Measurements from ENCODE around the gene PRIM2.
A peak's percentile ranks its signal among the peaks of the same experiment; 100 is the strongest.
"Not testable (repeated sequence)": the region's sequence is repeated elsewhere in the genome, so short reads cannot be mapped to it uniquely, and the experiment has no call there.

Gene PRIM2

GRCh38 chr6:57449496-57450066 is 132.2 kb downstream of the PRIM2 start:
- not testable (repeated sequence) for DNase-seq (ENCODE audit: extremely low read depth, low read depth)

GRCh38 chr6:57459781-57460180 is 142.4 kb downstream of the PRIM2 start:
- DNase-seq (ENCODE audit: extremely low read depth, low read depth) = not testable (repeated sequence)

- DNase-seq (ENCODE audit: extremely low read depth, low read depth) = not testable (repeated sequence)
Measured at GRCh38 chr6:57461022-57461421, 143.6 kb downstream of the PRIM2 start.

- DNase-seq (ENCODE audit: extremely low read depth, low read depth) = not testable (repeated sequence)
Measured at GRCh38 chr6:57463809-57464208, 146.4 kb downstream of the PRIM2 start.

GRCh38 chr6:57465968-57466367 is 148.5 kb downstream of the PRIM2 start:
- not testable (repeated sequence) for DNase-seq (ENCODE audit: extremely low read depth, low read depth)

- TF ChIP-seq CTCF (IDR thresholded peaks at IDR 0.05; ENCODE audit: low read depth, low read length) = no peak
- DNase-seq (ENCODE audit: extremely low read depth, low read depth) = no peak
Measured at GRCh38 chr6:57469072-57469471, 151.6 kb downstream of the PRIM2 start.

- DNase-seq (ENCODE audit: extremely low read depth, low read depth) = not testable (repeated sequence)
Measured at GRCh38 chr6:57470148-57470547, 152.7 kb downstream of the PRIM2 start.

GRCh38 chr6:57471314-57471864 is 154.0 kb downstream of the PRIM2 start:
- DNase-seq (ENCODE audit: extremely low read depth, low read depth) = not testable (repeated sequence)

- DNase-seq (ENCODE audit: extremely low read depth, low read depth) = peak; percentile 95
Measured at GRCh38 chr6:57472861-57473362, 155.5 kb downstream of the PRIM2 start.

- peak; percentile 92 for DNase-seq (ENCODE audit: extremely low read depth, low read depth)
Measured at GRCh38 chr6:57474862-57475475, 157.5 kb downstream of the PRIM2 start.

- not testable (repeated sequence) for DNase-seq (ENCODE audit: extremely low read depth, low read depth)
Measured at GRCh38 chr6:57475656-57476055, 158.2 kb downstream of the PRIM2 start.

GRCh38 chr6:57480194-57480593 is 162.8 kb downstream of the PRIM2 start:
- not testable (repeated sequence) for DNase-seq (ENCODE audit: extremely low read depth, low read depth)

GRCh38 chr6:57481121-57481520 is 163.7 kb downstream of the PRIM2 start:
- DNase-seq (ENCODE audit: extremely low read depth, low read depth) = not testable (repeated sequence)

GRCh38 chr6:57482471-57482870 is 165.0 kb downstream of the PRIM2 start:
- not testable (repeated sequence) for DNase-seq (ENCODE audit: extremely low read depth, low read depth)

GRCh38 chr6:57486494-57487081 is 169.2 kb downstream of the PRIM2 start:
- peak; percentile 38 for DNase-seq (ENCODE audit: extremely low read depth, low read depth)

GRCh38 chr6:57488551-57488950 is 171.1 kb downstream of the PRIM2 start:
- DNase-seq (ENCODE audit: extremely low read depth, low read depth) = not testable (repeated sequence)

GRCh38 chr6:57489887-57490286 is 172.5 kb downstream of the PRIM2 start:
- not testable (repeated sequence) for DNase-seq (ENCODE audit: extremely low read depth, low read depth)

- not testable (repeated sequence) for DNase-seq (ENCODE audit: extremely low read depth, low read depth)
Measured at GRCh38 chr6:57491795-57492194, 174.4 kb downstream of the PRIM2 start.

- DNase-seq (ENCODE audit: extremely low read depth, low read depth) = not testable (repeated sequence)
Measured at GRCh38 chr6:57496251-57496650, 178.8 kb downstream of the PRIM2 start.

- DNase-seq (ENCODE audit: extremely low read depth, low read depth) = peak; percentile 16
Measured at GRCh38 chr6:57500368-57501021, 183.1 kb downstream of the PRIM2 start.
